Measurements from ENCODE around the gene UCMA.

DNA sequence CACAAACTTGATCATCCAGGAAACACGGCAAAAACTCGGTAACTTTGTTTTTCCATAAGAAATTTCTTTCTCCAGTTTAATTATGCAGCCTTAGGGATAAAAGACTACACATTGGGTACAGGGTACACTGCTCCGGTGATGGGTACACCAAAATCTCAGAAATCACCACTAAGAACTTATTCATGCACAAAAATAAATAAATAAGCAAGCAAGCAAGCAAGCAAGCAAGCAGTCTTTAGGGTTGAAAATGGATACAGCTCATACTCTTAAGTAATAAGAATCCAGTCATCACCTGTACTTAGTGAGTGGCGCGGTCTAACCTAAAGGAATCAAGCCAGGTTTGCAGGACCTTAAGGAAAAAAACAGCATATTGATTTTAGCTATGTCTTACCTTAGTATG lies 42.8 kb downstream of the UCMA start:
- TF ChIP-seq, protein P1, sequence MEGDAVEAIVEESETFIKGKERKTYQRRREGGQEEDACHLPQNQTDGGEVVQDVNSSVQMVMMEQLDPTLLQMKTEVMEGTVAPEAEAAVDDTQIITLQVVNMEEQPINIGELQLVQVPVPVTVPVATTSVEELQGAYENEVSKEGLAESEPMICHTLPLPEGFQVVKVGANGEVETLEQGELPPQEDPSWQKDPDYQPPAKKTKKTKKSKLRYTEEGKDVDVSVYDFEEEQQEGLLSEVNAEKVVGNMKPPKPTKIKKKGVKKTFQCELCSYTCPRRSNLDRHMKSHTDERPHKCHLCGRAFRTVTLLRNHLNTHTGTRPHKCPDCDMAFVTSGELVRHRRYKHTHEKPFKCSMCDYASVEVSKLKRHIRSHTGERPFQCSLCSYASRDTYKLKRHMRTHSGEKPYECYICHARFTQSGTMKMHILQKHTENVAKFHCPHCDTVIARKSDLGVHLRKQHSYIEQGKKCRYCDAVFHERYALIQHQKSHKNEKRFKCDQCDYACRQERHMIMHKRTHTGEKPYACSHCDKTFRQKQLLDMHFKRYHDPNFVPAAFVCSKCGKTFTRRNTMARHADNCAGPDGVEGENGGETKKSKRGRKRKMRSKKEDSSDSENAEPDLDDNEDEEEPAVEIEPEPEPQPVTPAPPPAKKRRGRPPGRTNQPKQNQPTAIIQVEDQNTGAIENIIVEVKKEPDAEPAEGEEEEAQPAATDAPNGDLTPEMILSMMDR (IDR thresholded peaks at IDR 0.05 in 2 of 3, conservative IDR thresholded peaks at IDR 0.05 in 1 of 3; ENCODE audit: borderline replicate concordance in 1 of 3, insufficient read depth in 1 of 3, low read depth in 2 of 3, low read length in 2 of 3): no peak
- TF ChIP-seq REST (IDR thresholded peaks at IDR 0.05; ENCODE audit: low read depth): no peak
- TF ChIP-seq TCF7L2 (IDR thresholded peaks at IDR 0.05; ENCODE audit: borderline replicate concordance, extremely low read depth, insufficient read depth, insufficient read length): no peak
- TF ChIP-seq EZH2 (IDR thresholded peaks at IDR 0.05): no peak
- TF ChIP-seq POLR2A (IDR thresholded peaks at IDR 0.05; ENCODE audit: borderline replicate concordance, extremely low read depth, insufficient read depth, insufficient read length): no peak
- TF ChIP-seq ELF1 (IDR thresholded peaks at IDR 0.05; ENCODE audit: borderline replicate concordance, low read depth): no peak
- TF ChIP-seq YY1 (IDR thresholded peaks at IDR 0.05; ENCODE audit: extremely low read depth, insufficient replicate concordance, low read depth, low read length): no peak
- TF ChIP-seq EZH2phosphoT487 (IDR thresholded peaks at IDR 0.05; ENCODE audit: borderline replicate concordance): no peak

Data from HCT116 (cell line).